Measurements from ENCODE around the gene TMEM106A. TPM values are rescaled to one million over a fixed set of nuclear protein-coding genes. Genes with fewer than 3 reads are reported as not detected.
"Not testable (repeated sequence)": the region's sequence is repeated elsewhere in the genome, so short reads cannot be mapped to it uniquely, and the experiment has no call there.

TMEM106A gene, protein sequence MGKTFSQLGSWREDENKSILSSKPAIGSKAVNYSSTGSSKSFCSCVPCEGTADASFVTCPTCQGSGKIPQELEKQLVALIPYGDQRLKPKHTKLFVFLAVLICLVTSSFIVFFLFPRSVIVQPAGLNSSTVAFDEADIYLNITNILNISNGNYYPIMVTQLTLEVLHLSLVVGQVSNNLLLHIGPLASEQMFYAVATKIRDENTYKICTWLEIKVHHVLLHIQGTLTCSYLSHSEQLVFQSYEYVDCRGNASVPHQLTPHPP
- polyA plus RNA-seq: 10.4 TPM

DNA sequence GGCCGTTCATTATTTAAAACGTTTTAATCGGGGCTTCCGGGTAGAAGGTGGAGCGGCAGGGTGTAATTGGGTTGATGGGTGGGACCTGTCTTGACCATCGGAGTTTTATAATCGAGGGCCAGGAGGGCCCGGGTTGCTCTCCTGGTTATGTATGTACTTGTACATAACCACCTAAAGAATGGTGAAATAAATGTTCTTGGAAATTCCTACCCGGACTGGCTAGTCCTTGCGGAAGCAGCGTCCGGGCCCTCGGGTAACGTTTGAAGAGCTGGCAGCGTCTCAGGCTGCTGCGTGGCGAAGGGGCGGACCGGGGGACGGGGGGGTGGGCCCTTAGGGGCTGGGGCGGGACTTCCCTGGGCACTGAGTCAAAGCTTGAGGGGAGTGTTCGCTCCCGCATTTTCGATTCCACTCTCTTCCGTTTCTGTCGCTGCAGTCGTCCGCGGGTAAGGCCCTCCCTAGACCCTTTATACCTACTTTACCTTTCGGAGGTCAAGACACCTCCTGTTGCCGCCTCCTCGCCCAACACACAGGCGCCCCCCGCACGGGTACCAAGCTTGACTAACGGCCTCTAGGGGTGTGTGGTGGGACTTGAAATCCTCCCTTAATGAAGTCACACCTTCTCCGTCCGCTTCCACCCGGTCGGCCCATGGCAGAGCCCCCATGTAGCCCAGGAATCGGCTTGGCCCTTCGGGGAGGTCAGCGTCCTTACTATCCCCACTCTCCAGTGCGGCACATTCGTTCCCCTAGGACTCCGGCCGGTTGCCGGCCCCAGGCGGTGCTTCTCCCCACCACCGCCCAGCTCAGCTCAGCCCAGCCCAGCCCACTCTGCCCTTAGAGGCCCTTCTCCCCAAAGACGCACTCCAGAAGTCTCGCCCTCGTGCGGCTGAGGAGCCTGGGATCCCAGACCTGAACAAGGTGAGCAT lies at the start of gene TMEM106A:
Gene TMEM106A (plus strand): TSS at position 396 of the 923 bp plus-strand sequence. CDS start 1,167 bp downstream, outside the sequence.
- peak within 1 kb of the TSS; percentile 93 to 99 (median 98) for H3K4me3 Mint-ChIP-seq
- peak within 1 kb of the TSS; percentile 89 to 97 (median 92) for H3K27ac Mint-ChIP-seq
- peaks cover 6% of the 10 kb centered on the region for H3K36me3 Mint-ChIP-seq
- no peaks in the 10 kb centered on the region for H3K9me3 Mint-ChIP-seq
- no peaks in the 10 kb centered on the region for H3K27me3 Mint-ChIP-seq
- H3K4me1 Mint-ChIP-seq: peaks cover 20 to 25% (median 25%) of the 10 kb centered on the region in 3 donors

DNA sequence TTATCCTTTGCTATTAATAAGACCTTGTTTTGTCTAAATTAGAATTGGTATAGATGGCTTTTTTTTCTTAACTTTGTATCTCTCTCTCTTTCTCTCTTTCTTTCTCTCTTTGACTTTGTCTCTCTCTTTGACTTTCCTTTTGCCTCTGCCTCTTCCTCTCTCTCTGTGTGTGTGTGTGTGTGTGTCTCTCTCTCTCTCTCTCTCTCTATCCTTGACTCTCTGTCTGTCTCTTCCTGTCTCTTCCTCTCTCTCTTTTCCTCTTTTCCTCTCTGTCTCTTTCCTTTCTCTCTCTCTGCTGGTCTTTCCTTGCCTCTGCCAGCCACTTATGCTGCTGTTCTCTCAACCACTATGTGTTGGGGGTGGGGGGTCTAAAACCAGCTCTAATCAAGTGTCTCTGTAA lies 45.7 kb upstream of the TMEM106A start:
- H3K27ac Mint-ChIP-seq, H3K4me1 Mint-ChIP-seq, H3K36me3 Mint-ChIP-seq, H3K27me3 Mint-ChIP-seq, H3K9me3 Mint-ChIP-seq, H3K4me3 Mint-ChIP-seq: not testable (repeated sequence)

DNA sequence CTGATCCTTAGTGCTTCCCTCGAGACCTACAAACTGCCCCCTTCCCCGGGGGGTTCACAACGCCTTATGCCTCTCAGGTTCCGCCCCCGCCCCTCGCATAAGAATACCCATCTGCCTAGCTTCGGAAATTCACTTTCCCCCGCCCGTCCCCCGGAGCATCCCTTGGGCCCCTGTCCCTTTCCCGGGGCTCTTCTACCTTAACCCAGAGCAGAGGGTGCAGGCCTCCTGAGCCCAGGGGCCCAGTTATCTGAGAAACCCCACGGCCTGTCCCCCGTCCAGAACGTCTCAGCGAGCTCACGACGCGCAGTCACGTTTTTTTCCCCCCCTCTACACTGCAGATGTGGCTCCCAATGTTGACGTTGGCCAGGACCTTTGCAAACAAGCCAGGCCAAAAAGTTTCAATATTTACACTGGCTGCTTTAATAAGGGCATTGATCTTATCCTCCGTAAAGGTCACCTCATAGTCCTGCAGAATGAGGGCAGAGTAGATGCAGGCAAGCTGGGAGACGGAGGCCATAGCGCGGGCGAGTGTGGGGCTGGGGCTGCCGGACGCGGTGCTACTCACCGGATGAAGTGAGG lies 42.0 kb upstream of the TMEM106A start:
- peaks cover 6 to 16% (median 7%) of the 10 kb centered on the region in 3 donors for H3K4me1 Mint-ChIP-seq
- H3K36me3 Mint-ChIP-seq: no peaks in the 10 kb centered on the region
- no peak overlapping the region for H3K4me3 Mint-ChIP-seq
- H3K27me3 Mint-ChIP-seq: no peaks in the 10 kb centered on the region
- H3K9me3 Mint-ChIP-seq: no peaks in the 10 kb centered on the region
- no peak overlapping the region for H3K27ac Mint-ChIP-seq

DNA sequence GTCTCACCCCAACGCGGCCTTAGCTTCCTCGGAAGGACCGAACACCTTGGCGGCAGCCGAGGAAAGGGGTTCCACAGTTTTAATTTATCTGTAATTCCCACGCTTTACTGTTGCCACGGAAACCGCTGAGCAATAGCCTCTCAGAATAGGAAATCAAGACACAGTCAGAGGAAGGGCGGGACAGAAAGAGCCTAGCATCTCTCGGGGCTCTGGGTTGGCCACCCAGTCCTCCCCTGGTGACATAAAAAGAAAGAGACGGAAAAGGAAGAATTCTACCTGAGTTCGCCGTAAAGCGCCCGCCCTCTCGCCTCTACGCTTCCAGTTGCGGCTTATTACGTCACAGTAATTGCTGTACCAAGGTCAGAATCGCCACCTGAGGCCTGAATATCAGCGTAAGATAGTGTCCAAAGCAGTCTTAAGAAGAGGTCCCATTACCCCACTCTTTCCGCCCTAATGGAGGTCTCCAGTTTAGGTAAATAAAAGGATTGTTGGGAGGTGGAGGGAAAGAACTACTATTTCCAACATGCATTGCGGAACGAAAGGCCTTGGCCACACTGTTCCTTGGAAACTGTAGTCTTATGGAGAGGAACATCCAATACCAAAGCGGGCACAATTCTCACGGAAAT lies 41.4 kb upstream of the TMEM106A start:
- Mint-ChIP-seq H3K36me3 (no peaks in the 10 kb centered on the region), H3K27me3 (no peaks in the 10 kb centered on the region), H3K4me1 (peaks cover 8 to 19% (median 9%) of the 10 kb centered on the region in 3 donors), H3K27ac (no peak overlapping the region), H3K4me3 (no peak overlapping the region), H3K9me3 (no peaks in the 10 kb centered on the region)

DNA sequence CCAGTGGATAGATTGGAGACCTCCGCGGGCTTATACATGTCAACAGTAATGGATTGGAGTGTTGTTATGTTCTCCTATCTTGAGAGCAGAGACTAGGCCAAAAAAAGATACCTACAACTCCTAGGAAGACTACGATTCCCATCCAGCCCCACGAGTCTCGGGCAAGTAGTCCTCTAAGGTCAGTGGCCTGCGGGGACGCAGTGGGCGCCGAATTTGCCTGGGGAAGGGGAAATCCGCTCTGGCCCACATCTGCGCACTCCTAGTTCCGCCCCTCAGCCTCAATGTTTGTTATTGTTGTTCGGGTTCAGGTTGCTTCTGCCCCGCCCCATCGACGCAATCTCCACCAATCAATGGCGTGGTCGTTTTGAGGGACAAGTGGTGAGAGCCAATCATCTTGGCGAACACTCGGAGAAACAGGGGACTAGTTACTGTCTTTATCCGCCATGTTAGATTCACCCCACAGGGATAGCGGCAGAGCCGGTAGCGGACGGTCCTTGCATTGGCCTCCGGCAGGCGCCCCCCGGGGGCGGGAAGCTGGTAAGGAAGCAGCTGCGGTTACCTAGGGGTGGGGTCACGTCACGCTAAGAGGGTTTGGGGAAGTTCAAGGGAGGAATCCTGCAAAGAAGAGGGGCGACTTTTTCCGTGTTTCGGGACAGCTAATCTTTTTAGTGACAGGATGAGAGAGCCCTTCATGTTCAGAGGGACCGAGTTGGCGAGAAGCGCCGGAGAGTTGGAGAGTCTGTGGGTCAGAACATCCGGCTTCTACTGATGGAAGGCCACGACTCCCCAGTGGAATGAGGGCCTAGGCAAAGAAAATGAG lies 40.7 kb upstream of the TMEM106A start, which contains the start of gene NBR1:
Gene NBR1 (plus strand): TSS at position 449 of the 820 bp plus-strand sequence. CDS start 4,586 bp downstream, outside the sequence.
- Mint-ChIP-seq H3K36me3 (no peaks in the 10 kb centered on the region), H3K27ac (no peak within 1 kb of the TSS), H3K4me3 (no peak within 1 kb of the TSS), H3K4me1 (peaks cover 14 to 26% (median 15%) of the 10 kb centered on the region in 3 donors), H3K27me3 (no peaks in the 10 kb centered on the region), H3K9me3 (no peaks in the 10 kb centered on the region)

DNA sequence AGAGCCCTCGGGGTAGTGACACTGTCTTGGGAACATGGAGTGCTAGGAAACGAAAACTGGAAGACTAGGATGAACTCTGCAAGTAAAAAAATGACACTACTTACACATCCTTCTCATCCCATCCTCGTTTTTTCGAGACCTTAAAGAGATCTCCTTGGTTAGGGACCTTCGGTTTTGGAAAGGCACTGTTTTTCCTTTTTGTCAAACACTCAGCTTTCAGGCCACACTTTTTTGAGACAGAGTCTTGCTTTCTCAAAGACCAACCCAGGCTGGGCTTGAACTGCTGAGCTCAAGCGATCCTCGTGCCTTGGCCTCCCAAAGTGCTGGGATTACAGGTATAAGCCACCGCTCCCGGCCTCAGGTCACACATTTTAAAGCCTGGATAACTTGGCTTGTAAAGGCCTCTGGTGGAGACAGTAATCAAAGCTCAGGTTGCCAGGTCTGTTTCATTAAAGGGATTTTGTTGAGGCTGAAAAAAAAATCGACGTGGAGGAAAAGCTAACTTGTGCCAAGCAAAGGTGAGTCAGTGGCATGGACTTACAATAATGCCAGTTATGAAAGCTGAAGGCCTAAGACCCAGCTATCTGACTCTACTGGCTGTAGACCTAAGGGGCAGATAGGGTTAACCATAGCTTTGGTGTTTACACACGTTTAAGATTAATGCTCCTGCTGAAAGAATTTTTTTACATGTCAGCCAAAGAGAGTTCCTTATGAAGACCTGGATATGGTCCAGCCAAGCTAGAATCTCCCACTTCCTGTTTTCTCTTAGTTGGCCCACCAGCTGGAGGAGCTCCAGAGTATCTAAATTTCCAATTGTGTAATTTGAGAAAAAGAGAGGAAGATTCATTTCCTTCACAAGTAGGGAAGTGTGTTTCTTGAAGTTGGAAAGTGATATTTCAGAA lies 39.8 kb upstream of the TMEM106A start:
- no peaks in the 10 kb centered on the region for H3K9me3 Mint-ChIP-seq

DNA sequence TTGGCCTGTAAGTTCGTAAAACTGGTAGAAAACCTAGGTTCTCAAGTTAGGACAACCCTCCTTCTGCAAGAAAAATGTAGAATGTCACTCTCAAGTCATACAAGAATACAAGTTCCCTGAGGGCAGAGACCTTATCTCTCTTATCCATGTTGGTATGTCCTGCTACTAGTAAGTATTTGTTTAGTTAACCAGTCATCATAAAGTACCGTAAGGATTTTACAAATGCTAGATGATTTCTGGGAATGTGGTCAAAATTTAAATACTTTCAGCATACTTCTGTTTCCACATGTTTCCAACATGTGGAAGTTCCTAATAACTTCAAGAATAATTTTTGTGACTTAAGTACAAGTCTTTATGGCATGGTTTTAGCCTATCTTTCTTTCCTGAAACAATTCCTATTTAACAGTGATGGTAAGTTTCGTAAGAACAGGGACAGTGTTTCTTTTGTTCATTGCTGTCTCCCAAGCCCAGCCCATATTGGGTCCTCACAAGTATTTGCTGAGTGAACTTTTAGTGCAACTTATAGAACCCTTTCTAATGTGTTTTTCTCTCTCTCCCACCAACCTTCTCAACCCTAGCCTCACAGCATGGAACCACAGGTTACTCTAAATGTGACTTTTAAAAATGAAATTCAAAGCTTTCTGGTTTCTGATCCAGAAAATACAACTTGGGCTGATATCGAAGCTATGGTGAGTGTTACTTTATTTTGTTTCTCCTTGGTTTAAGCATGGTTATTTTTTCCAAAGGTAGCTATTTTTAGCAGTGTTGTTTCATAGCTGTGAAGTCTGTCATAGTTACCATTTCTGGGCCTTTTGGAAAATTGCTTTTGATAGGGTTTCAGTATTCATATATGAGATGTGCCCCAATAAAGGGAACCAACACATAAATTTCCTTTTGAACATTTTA lies 36.2 kb upstream of the TMEM106A start:
- peak overlapping the region in 1 of 3 donors; percentile 86 for H3K27ac Mint-ChIP-seq
- H3K36me3 Mint-ChIP-seq: peaks cover 2% of the 10 kb centered on the region
- H3K4me3 Mint-ChIP-seq: peak overlapping the region in 1 of 4 donors; percentile 56
- H3K4me1 Mint-ChIP-seq: peaks cover 14 to 36% (median 23%) of the 10 kb centered on the region in 3 donors
- no peaks in the 10 kb centered on the region for H3K9me3 Mint-ChIP-seq
- no peaks in the 10 kb centered on the region for H3K27me3 Mint-ChIP-seq

More for the DNA sequence above, 39.8 kb upstream of the TMEM106A start:
- Mint-ChIP-seq H3K36me3 (peaks cover 2% of the 10 kb centered on the region), H3K4me1 (peaks cover 14 to 27% (median 18%) of the 10 kb centered on the region in 3 donors), H3K27me3 (no peaks in the 10 kb centered on the region), H3K27ac (no peak overlapping the region), H3K4me3 (no peak overlapping the region)

DNA sequence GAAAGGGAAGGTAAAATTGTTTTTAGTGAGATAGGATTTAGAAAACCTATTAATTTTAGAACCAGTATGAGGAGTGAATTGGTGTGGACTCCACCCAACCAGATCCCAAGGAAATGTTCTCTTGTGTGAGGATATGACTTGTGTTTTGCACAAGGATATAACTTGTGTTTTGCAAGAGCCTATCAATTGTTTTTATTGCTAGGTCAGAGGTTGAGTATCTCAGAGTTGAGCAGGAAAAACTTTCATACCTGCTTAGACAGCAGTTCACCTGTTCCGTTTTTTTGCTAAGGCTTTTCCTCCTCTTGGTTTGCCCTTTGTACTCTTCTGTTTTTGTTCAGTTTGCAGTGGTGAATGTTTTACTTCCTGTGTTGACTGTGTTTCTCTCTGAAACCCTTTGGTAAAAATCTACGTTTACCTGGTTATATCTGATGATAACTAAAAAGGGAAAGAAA lies 35.5 kb upstream of the TMEM106A start:
- peaks cover 14 to 36% (median 23%) of the 10 kb centered on the region in 3 donors for H3K4me1 Mint-ChIP-seq
- H3K27me3 Mint-ChIP-seq: no peaks in the 10 kb centered on the region
- peak overlapping the region in 1 of 3 donors; percentile 86 for H3K27ac Mint-ChIP-seq
- H3K4me3 Mint-ChIP-seq: peak overlapping the region in 2 of 4 donors; percentile 17 to 56
- peaks cover 2% of the 10 kb centered on the region for H3K36me3 Mint-ChIP-seq
- no peaks in the 10 kb centered on the region for H3K9me3 Mint-ChIP-seq

DNA sequence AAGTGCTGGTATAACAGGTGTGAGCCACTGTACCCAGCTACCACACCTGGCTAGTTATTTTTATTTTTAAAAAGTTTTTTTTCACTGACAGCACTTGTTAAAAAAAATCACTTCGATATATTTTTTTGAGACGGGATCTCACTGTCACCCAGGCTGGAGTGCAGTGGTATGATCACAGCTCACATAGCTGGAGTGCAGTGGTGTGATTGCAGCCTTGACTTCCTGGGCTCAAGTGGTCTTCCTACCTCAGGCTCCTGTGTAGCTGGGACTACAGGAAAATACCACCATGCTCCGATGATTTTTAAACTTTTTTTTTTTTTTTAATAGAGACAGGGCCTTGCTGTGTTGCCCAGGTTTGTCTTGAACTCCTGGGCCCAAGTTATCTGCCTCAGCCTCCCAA lies 27.8 kb upstream of the TMEM106A start:
- H3K4me1 Mint-ChIP-seq: no peaks in the 10 kb centered on the region
- H3K9me3 Mint-ChIP-seq: no peaks in the 10 kb centered on the region
- H3K4me3 Mint-ChIP-seq: no peak overlapping the region
- H3K27ac Mint-ChIP-seq: no peak overlapping the region
- H3K36me3 Mint-ChIP-seq: peaks cover 6% of the 10 kb centered on the region
- no peaks in the 10 kb centered on the region for H3K27me3 Mint-ChIP-seq

DNA sequence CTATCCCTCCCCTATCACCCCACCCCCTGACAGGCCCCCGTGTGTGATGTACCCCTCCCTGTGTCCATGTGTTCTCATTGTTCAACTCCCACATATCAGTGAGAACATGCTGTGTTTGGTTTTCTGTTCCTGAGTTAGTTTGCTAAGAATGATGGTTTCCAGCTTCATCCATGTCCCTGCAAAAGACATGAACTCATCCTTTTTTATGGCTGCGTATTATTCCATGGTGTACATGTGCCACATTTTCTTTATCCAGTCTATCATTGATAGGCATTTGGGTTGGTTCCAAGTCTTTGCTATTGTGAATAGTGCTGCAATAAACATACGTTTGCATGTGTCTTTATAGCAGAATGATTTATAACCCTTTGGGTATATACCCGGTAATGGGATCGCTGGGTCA lies 25.0 kb upstream of the TMEM106A start:
- H3K36me3 Mint-ChIP-seq: peaks cover 13% of the 10 kb centered on the region
- not testable (repeated sequence) for H3K4me1 Mint-ChIP-seq, H3K27me3 Mint-ChIP-seq, H3K4me3 Mint-ChIP-seq, H3K9me3 Mint-ChIP-seq, H3K27ac Mint-ChIP-seq

DNA sequence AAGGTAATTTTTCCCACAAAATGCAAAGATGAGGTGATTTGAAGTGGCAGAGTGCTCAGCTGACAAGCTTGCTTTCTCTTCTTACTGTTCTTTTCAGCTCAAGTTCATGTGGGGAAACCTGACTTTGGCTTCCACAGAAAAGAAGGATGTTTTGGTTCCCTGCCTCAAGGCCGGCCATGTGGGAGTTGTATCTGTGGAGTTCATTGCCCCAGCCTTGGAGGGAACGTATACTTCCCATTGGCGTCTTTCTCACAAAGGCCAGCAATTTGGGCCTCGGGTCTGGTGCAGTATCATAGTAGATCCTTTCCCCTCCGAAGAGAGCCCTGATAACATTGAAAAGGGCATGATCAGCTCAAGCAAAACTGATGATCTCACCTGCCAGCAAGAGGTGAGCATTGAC lies 18.4 kb upstream of the TMEM106A start:
- Mint-ChIP-seq H3K4me1 (peaks cover 0 to 1% (median 0%) of the 10 kb centered on the region in 3 donors), H3K27ac (no peak overlapping the region), H3K4me3 (no peak overlapping the region), H3K27me3 (no peaks in the 10 kb centered on the region), H3K36me3 (peaks cover 7% of the 10 kb centered on the region), H3K9me3 (no peaks in the 10 kb centered on the region)

DNA sequence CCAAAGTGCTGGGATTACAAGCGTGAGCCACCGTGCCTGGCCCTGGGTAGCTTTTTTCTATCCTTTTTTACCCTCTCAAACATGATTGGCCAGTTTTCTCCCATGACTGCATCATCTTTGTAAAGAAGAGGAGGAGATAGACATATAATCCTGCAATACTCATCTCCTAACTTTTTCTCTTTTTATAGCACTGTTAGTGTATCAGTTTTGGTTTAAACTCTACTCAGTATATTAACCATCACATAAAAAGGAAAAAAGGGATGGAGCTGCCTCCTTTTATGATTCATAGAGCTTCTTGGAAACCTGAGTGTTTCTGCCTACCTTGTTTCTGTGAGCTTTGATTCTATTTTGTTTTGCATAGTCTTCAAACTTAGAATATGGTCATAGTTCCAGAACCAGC lies 12.0 kb upstream of the TMEM106A start:
- peaks cover 0 to 1% (median 0%) of the 10 kb centered on the region in 3 donors for H3K4me1 Mint-ChIP-seq
- H3K36me3 Mint-ChIP-seq: peaks cover 2% of the 10 kb centered on the region
- no peak overlapping the region for H3K4me3 Mint-ChIP-seq
- no peaks in the 10 kb centered on the region for H3K9me3 Mint-ChIP-seq
- H3K27me3 Mint-ChIP-seq: no peaks in the 10 kb centered on the region
- peak overlapping the region in 1 of 3 donors; percentile 40 for H3K27ac Mint-ChIP-seq
